Cardiac fibroblast (primary cell): ENCODE measurements around the gene TTF1.

Experiments
- DNase-seq, 2 donors: peaks; one replicate each; pipeline versions ENCODE4 v3.0.0 to v3.0.0-alpha.2; 2010; ENCODE audit warnings: low read depth in 2 of 2
- H3K4me3 ChIP-seq, 2 donors: replicated peaks in 1 of 2; 1 replicate in 1 of 2; 2 replicates in 1 of 2; pipeline ENCODE4 v1.5.1; 2011; ENCODE audit warnings: low read depth in 2 of 2, low read length in 2 of 2, mild to moderate bottlenecking in 2 of 2, moderate library complexity in 1 of 2
- TF ChIP-seq, protein P1 (sequence below): IDR thresholded peaks from one replicate; pipeline ENCODE4 v1.5.1; 2011; ENCODE audit warnings: low read depth, mild to moderate bottlenecking, low read length, inconsistent platforms

Gene TTF1

DNA sequence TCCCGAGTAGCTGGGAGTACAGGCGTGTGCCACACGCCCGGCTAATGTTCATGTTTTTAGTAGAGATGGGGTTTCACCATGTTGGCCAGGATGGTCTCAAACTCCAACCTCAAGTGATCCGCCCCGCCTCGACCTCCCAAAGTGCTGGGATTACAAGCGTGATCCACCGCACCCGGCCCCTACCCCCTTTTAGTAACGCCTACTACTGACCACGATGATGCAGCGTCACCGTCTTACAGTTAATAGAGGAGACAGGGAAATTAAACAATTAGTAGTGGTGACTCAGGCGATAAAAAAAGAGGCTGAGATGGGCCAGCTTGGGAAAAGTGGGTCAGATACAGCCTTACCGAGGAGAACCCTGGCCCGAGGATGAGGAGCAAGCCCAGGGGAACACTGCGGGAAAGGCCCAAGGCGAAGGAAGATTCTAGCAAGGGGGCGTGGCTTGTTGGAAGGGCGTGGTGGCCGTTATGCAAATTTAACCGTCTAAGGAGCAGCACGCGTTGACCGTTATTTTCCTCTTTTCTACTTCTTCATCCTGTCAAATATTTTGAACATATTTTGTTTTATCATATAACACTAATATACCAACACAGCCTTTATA lies 50.2 kb downstream of the TTF1 start:
- no peak overlapping the region for H3K4me3 ChIP-seq
- TF ChIP-seq, protein P1, sequence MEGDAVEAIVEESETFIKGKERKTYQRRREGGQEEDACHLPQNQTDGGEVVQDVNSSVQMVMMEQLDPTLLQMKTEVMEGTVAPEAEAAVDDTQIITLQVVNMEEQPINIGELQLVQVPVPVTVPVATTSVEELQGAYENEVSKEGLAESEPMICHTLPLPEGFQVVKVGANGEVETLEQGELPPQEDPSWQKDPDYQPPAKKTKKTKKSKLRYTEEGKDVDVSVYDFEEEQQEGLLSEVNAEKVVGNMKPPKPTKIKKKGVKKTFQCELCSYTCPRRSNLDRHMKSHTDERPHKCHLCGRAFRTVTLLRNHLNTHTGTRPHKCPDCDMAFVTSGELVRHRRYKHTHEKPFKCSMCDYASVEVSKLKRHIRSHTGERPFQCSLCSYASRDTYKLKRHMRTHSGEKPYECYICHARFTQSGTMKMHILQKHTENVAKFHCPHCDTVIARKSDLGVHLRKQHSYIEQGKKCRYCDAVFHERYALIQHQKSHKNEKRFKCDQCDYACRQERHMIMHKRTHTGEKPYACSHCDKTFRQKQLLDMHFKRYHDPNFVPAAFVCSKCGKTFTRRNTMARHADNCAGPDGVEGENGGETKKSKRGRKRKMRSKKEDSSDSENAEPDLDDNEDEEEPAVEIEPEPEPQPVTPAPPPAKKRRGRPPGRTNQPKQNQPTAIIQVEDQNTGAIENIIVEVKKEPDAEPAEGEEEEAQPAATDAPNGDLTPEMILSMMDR = no peak
- DNase-seq = no peak

DNA sequence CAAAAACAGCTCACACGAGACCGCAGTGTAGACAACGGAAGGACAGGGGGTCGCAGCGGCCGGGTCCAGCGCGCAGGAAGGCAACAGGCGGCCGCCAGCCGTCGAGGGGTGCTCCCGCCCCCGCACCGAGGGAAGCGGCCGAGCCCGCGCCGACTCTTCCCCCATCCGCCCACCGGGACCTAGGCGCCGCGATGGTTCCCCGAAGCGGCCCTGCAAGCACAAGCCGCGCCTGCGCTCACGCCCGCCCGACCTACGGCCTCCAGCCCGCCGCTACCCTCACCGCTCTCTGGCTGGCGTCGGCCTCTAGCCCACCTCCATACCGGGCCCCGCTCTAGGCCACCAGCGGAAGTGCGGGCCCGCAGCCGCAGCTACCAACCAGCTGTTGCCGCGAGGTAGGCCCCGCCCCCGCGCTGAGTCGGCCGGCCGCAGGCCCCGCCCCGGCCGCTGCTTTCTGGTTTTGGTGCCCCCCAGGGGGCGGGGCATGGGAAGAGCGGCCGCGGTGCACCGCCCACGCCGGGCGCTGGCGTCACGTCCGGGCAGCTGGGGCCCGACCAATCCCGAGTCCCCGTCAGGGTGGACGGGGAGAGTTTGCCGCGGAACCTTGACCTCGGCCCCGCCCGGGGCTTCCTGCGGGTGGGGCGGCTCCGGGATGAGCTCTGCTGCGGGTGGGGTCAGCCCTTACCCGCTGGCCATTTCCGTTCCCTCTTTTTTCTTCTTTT lies 51.8 kb downstream of the TTF1 start, which contains the start of gene SETX:
SETX (minus strand) TSS at position 350 of the 719 bp plus-strand sequence. CDS start 5,558 bp downstream, outside the sequence.
- H3K4me3 ChIP-seq = peak within 1 kb of the TSS; percentile 80 to 96
- peak; percentile 96 to 99 for DNase-seq
- TF ChIP-seq, protein P1 = no peak

DNA sequence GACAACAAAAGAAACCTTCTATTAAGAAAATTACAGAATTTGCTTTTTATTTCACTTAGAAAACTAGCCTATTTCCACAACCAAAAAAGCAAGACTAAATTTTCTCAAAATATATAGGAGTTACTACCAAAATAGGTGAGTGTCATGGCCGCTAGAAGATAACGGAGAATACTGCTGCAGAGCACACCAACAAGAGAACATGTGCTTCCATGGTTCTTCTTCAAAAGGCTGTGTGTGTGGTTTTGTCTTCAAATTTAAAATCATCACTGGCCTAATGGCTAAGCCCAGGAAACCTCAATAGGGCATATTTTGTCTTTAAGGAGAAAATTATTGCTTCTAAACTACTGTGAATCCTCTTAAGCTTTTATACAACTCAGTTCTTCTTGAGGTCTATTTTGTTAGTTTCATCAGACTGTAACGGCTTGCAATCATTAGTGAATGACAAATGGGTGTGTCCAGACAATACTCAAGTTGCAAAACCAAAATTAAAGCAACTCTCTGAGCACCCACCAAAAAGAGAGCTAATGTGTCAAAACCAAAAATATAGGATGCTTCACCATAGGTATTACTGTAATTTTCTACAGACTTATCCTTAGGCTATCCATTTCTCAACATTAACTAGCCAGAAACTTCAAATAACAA lies 55.1 kb downstream of the TTF1 start:
- no peak overlapping the region for H3K4me3 ChIP-seq
- no peak for DNase-seq
- TF ChIP-seq, protein P1 = no peak

DNA sequence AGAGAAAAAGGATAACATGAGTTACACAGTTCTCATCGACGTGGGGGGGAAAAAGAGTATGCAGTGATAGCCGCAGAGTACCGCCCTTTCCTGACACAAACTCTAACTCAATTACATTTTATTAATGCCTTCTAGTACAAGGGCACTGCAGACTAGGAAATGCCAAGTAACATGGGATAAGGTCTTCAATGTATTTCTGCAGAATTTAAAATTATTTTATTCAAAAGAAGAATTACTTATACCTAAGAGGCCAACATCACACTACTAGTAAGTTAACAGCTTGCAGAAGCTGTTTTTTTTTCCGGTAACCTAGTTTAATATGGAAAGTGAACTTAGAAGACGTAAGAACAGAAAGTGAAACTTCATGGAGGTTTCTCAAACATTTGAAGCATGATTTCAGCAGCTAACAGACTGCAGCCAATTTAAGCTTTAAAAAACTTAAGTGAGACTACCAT lies 55.8 kb downstream of the TTF1 start:
- TF ChIP-seq, protein P1 = no peak
- DNase-seq = peak; percentile 18 to 33
- H3K4me3 ChIP-seq = peak overlapping the region in 1 of 2 donors; percentile 11

DNA sequence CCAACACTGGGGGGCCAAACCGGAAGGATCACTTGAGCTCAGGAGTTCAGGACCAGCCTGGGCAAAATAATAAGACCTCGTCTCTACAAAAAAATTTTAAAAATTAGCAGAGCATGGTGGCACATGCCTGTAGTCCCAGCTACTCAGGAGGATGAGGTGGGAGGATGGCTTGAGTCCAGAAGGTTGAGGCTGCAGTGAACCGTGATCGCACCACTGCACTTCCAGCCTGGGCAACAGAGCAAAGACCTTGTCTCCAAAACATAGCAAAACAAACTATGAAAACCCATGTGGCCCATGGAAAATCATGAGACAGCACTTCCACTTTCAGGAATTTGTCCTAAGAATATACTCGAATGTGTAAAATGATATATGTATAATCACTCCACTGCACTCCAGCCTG lies 58.0 kb downstream of the TTF1 start:
- TF ChIP-seq, protein P1 = no peak
- no peak for DNase-seq
- no peak overlapping the region for H3K4me3 ChIP-seq

DNA sequence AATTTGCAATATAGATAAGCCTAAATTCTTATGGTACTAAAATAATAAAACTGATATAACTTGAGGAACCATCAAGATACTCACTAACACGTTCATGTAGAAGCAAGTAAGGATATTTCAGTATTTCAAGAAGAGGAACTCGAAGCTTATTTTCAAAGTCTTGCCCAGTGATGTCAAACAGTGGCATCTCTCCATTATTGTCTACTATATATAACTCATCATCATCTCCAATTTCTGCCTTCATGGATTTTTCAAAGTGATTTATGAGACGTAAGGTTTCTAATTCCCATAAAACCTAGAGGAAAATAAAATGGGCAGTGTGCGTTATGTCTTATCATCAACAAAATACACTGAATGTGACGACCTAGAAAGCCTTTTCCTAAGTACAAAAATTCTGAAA lies 60.5 kb downstream of the TTF1 start:
- TF ChIP-seq, protein P1 = no peak
- no peak overlapping the region for H3K4me3 ChIP-seq
- DNase-seq = no peak
